ACC112 (cell line): ENCODE results near the gene MGAT5.

Source experiments
- H2AFZ ChIP-seq: fragments of 200-600 bp; sonication (generic); one replicate; pipeline ENCODE4 v1.6.0; 2017; ENCODE audit warnings: antibody characterized with exemption, low read length; ENCODE audit not compliant: unreplicated experiment
- H3K27ac ChIP-seq: fragments of 200-600 bp; sonication (generic); 2 replicates; pipeline ENCODE4 v1.5.1; 2014; ENCODE audit warnings: low read depth, mild to moderate bottlenecking, antibody characterized with exemption, low read length, moderate library complexity
- H3K27me3 ChIP-seq: fragments of 200-600 bp; sonication (generic); 2 replicates; pipeline ENCODE4 v1.6.1; 2014; ENCODE audit warnings: mild to moderate bottlenecking, antibody characterized with exemption, low read length, moderate library complexity, mixed read lengths; ENCODE audit not compliant: insufficient read depth
- H3K36me3 ChIP-seq: fragments of 200-600 bp; sonication (generic); 2 replicates; pipeline ENCODE4 v1.6.1; 2016; ENCODE audit warnings: mild to moderate bottlenecking, antibody characterized with exemption, low read length, moderate library complexity, mixed read lengths; ENCODE audit not compliant: insufficient read depth
- H3K4me1 ChIP-seq: fragments of 200-600 bp; sonication (generic); one replicate; pipeline ENCODE4 v1.6.1; 2016; ENCODE audit warnings: low read length, mixed read lengths; ENCODE audit not compliant: insufficient read depth, unreplicated experiment, control insufficient read depth
- H3K4me3 ChIP-seq: fragments of 200-600 bp; sonication (generic); 2 replicates; pipeline ENCODE4 v1.5.1; 2014; ENCODE audit warnings: mild to moderate bottlenecking, low read depth, low read length
- H3K79me2 ChIP-seq: fragments of 200-600 bp; sonication (generic); one replicate; pipeline ENCODE4 v1.6.0; 2016; ENCODE audit warnings: low read length; ENCODE audit not compliant: control insufficient read depth, unreplicated experiment, insufficient read depth

The MGAT5 gene

DNA sequence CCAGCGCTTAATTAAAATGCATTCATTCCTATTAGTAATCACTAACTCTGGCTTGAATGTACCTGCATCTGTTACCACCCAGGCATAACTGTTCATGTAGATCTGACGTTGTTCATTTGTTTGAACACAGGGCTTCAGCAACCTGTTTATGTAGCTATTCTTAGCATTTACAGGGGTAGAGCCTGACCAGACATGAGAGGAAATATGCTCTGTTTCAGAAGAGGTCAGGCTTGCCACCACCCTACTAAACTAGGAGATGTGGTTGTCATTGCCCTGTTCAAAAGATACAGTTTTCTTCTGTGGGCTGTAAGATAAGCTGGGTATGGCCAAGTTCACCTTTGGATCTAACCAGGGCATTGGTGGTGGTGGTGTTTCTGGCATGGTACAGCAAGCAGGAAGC, 8.8 kb downstream of the MGAT5 start:
- Histone ChIP-seq H3K4me1 (peaks cover 30% of the 10 kb centered on the region), H3K27me3 (no peaks in the 10 kb centered on the region), H3K27ac (no peak overlapping the region), H2AFZ (no peak overlapping the region), H3K36me3 (no peaks in the 10 kb centered on the region), H3K4me3 (no peak overlapping the region), H3K79me2 (peaks cover 10% of the 10 kb centered on the region)

DNA sequence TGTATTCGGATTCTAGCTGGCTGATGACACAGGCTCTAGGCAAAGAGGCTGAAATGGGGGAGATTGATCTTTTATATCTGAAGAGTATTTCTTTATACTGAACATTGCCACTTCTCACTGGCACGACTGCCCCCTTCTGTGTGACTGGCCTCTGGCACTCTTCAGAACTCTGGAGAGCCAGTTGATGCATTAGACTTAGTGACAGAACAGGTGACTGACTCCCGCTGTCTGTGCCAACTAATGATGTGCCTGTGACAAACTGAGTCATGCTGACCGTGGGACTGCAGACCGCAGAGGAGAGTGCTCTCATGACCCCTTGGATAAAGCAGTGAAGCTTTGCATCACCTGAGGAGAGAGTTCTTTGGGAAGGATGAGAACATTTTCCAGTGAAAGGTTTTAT, 14.4 kb downstream of the MGAT5 start:
- no peaks in the 10 kb centered on the region for H3K4me1 ChIP-seq
- H3K79me2 ChIP-seq, result peaks cover 3% of the 10 kb centered on the region
- H3K27me3 ChIP-seq, result no peaks in the 10 kb centered on the region
- H3K27ac ChIP-seq, result no peak overlapping the region
- no peak overlapping the region for H3K4me3 ChIP-seq
- H2AFZ ChIP-seq, result no peak overlapping the region
- no peaks in the 10 kb centered on the region for H3K36me3 ChIP-seq

DNA sequence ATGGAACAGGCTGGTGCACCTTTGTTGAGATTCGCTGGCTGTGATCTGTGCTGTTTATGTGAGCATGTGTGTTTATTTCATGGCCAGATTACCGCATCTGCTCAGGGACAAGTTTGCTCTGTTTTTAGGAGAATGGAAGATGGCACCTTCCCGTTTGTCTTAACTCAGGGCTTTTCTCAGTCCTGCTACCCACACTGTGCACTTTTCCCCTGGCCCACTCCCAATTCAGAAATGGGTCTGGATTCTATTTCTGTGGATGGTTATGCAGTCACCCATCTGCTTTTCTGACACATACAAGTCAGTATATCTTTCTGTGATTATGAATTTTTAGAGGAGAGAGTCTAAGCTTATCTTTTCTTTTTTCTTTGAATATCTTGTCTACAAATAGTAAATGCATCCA, 15.4 kb downstream of the MGAT5 start:
- H3K79me2 ChIP-seq, result no peaks in the 10 kb centered on the region
- no peaks in the 10 kb centered on the region for H3K4me1 ChIP-seq
- H3K27me3 ChIP-seq, result no peaks in the 10 kb centered on the region
- no peak overlapping the region for H2AFZ ChIP-seq
- H3K27ac ChIP-seq, result no peak overlapping the region
- H3K36me3 ChIP-seq, result no peaks in the 10 kb centered on the region
- no peak overlapping the region for H3K4me3 ChIP-seq

DNA sequence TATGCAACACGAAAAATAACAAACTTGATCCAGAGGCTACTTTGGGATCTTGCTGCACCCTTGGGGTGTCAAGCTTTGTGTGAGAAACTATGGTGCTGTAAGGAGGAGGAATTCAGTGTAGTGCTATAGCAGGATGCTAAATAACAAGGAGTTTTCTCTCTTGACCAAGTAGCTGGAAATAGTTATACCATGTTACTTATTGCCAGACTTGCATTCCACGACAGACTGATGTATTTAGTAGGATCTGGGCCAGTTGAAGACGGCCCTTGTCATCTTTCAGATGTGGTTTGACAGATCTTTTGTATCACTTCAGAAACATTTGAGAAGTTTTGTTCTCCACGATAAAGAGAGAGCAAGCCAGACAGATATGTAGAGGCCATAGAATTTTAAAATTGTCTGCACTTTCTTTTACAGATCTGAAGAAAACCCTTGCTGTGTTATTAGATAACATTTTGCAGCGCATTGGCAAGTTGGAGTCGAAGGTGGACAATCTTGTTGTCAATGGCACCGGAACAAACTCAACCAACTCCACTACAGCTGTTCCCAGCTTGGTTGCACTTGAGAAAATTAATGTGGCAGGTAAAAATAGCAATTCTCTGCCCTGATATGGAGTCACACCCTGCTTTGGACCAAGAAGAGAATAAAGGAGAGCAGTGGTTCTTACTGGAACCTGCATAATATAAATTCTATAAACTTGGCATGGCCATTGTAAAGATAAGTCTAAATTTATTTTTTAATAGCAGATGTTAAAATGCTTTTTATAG, 16.3 kb downstream of the MGAT5 start:
- Histone ChIP-seq H3K36me3 (no peaks in the 10 kb centered on the region), H3K4me1 (no peaks in the 10 kb centered on the region), H3K27ac (no peak overlapping the region), H3K4me3 (no peak overlapping the region), H2AFZ (no peak overlapping the region), H3K27me3 (no peaks in the 10 kb centered on the region), H3K79me2 (no peaks in the 10 kb centered on the region)

DNA sequence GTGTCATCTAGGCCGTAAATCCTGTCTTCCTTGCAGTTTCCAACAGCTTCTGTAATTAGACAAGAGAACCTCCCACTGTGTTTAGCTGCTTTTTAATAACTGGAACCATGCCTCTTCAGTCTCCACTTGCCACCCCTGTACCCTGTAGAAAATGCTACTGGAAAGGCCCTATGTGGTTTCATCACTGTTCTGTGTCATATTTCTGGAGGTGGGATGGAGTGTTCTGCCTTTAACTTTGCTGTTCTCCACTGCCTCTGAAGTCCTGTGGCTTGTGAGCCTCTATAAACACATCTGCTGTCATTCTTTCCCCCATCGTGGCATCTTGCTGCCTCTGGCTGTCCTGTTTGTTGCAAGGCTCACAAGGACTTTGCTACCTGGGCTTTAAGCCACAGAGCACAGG, 17.9 kb downstream of the MGAT5 start:
- Histone ChIP-seq H3K4me3 (no peak overlapping the region), H3K36me3 (no peaks in the 10 kb centered on the region), H2AFZ (no peak overlapping the region), H3K79me2 (no peaks in the 10 kb centered on the region), H3K27me3 (no peaks in the 10 kb centered on the region), H3K4me1 (peaks cover 3% of the 10 kb centered on the region), H3K27ac (no peak overlapping the region)

DNA sequence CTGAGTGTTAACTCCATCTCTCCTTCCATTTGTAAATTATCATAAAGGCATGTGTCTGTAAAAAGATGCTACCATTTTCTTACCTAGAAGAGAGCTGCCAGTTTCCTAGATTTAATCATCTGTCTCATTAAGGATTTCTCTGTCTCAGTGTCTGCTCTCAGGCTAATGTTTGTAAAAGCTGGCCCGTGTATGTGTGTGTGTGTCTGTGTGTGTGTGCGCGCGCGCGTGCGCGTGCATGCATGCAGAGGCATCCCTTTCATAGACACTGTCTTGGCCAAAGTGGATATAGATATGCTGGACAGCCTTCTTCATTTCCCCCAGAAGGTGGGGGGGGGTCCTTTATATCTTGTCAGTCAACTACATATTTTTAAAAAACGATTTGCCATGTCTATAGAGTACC, 18.9 kb downstream of the MGAT5 start:
- peaks cover 8% of the 10 kb centered on the region for H3K4me1 ChIP-seq
- no peaks in the 10 kb centered on the region for H3K79me2 ChIP-seq
- no peaks in the 10 kb centered on the region for H3K36me3 ChIP-seq
- H3K4me3 ChIP-seq, result no peak overlapping the region
- no peak overlapping the region for H3K27ac ChIP-seq
- H2AFZ ChIP-seq, result no peak overlapping the region
- no peaks in the 10 kb centered on the region for H3K27me3 ChIP-seq

DNA sequence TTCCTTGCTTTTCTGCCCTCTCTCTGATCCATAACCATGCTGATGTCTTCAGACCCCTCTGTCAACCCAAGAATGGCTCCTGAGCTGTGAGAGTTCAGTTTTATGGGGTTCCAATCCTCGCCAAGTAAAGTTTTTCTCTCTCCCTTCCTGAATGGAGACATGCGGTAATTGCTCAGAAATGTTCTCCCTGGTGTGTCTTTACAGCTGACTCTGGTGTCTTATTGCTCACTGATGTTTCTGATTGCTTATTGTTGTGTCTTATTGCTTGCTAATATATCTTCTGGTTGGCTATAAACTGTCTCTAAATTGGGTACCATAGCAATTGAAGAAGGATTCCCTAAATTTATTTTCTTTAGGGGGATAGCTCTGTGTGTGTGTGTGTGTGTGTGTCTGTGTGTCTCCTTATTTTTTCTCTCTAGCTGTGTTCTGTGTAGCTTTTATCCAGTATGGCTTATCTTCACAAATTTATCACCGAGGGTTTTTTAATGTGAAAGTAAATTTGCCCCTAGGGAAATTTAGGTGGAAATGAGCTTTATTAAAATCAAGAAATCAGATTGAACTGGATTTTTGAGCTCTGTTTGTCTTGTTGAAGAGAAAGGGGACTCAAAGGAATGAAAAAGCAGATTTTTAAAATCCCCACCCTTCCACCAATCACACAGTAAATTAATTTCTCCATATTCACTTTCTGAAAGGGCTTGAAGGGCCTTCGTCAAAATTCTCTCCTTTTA, 19.5 kb downstream of the MGAT5 start:
- no peak overlapping the region for H2AFZ ChIP-seq
- H3K36me3 ChIP-seq, result no peaks in the 10 kb centered on the region
- no peak overlapping the region for H3K27ac ChIP-seq
- H3K79me2 ChIP-seq, result no peaks in the 10 kb centered on the region
- no peak overlapping the region for H3K4me3 ChIP-seq
- no peaks in the 10 kb centered on the region for H3K27me3 ChIP-seq
- H3K4me1 ChIP-seq, result peaks cover 8% of the 10 kb centered on the region

DNA sequence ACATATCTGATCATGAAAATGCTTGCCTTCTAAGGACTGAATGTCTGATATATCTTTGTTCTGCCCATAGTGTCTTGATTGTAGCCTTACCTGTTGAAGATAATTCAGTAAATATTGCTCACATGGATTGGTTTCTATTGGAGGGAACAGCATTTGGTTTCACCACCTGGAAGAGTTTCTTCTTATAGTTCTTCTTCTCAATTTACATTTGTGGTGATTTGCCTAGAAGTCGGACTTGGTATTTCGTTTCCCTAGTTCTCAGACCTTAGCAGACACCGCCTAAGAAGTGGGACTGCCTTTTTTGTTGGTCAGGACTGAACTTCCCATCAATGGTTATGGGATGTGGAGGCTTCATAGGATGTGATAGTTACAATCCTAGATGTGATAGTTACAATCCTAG, 20.2 kb downstream of the MGAT5 start:
- no peaks in the 10 kb centered on the region for H3K79me2 ChIP-seq
- peaks cover 8% of the 10 kb centered on the region for H3K4me1 ChIP-seq
- no peak overlapping the region for H2AFZ ChIP-seq
- no peak overlapping the region for H3K27ac ChIP-seq
- H3K27me3 ChIP-seq, result no peaks in the 10 kb centered on the region
- no peaks in the 10 kb centered on the region for H3K36me3 ChIP-seq
- no peak overlapping the region for H3K4me3 ChIP-seq

DNA sequence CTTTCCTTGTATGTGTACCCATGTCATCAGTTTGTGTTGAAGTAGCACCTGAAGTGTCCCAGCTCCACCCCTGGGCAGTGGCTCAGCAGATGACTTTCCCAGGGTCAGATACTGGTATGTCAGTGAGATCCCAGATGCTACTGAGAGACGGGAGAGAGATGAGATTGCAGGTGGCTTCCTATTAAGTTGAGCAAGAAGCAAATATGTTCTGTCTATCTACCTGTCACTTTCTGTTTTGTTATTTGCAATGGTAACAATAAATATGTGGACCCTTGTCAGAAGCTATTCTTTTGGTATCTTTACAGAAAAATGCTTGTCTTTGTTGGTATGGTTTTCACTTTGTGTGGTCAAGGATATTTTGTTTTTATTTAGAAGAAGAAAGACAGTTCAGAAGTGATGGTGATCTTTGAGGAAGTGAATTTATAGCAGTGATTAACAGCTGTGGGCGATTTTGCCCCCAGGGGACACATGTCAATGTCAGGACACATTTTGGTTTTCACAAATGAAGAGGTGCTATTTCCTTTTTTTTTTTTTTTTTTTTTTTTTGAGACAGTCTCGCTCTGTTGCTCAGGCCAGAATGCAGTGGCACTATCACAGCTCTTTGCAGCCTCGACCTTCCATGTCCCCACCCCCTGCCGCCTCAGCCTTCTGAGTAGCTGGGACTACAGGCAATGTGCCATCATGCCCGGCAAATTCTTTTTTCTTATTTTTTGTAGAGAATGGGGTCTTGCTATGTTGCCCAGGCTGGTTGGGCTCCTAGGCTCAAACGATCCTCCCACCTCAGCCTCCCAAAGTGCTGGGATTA, 21.4 kb downstream of the MGAT5 start:
- no peak overlapping the region for H3K4me3 ChIP-seq
- no peak overlapping the region for H2AFZ ChIP-seq
- no peaks in the 10 kb centered on the region for H3K27me3 ChIP-seq
- H3K36me3 ChIP-seq, result no peaks in the 10 kb centered on the region
- peaks cover 8% of the 10 kb centered on the region for H3K4me1 ChIP-seq
- H3K27ac ChIP-seq, result no peak overlapping the region
- H3K79me2 ChIP-seq, result no peaks in the 10 kb centered on the region

DNA sequence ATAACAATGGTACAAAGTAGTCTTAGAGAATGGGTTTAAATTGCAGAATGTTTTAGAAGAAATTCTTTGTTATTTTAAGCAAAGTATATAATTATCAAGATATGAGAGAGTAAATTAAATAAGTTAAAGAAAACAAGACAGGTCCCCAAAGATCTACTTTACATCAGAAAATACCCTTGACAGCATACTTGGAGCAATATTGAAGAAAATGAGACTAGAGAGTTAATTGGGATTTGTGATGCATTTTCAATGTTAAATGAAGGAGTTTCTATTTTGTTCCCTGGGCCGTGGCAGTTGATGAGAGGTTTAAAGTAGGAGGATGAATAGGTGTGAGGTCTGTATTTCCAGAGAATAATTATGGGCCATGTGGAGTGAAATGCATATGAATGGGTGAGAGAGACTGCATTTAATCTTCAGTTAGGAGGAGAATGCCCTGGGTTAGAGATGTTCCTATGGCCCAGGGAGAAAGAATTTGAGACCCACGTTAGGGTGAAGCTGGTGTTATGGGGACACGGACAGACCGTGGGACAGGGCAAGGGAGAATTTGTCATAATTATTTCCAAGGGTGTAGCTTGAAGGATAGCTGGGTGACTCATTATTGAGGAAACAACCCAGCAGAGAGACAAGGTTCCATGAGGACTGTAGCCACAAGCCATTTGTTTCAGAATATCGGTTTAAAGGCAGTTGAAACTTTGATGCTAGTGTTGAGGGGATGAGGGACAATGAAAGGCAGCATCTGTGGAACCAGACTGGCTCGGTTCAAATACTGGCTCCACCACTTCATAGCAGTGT, 22.7 kb downstream of the MGAT5 start:
- Histone ChIP-seq H3K4me1 (peaks cover 8% of the 10 kb centered on the region), H3K36me3 (no peaks in the 10 kb centered on the region), H3K27me3 (no peaks in the 10 kb centered on the region), H2AFZ (no peak overlapping the region), H3K79me2 (no peaks in the 10 kb centered on the region), H3K4me3 (no peak overlapping the region), H3K27ac (no peak overlapping the region)
